BJ (cell line): ENCODE measurements around the gene RPS6KL1. TPM values are rescaled to one million over a fixed set of nuclear protein-coding genes. Genes with fewer than 3 reads are reported as not detected.

Experiments used
- CTCF ChIA-PET: fragments of 350-600 bp; formaldehyde crosslinking; extraction: SDS; loops from one replicate; lab custom pipeline; 2021; ENCODE audit warnings: antibody characterized with exemption, inconsistent platforms; lab: Yijun Ruan, JAX
- POLR2A ChIA-PET: fragments of 300-600 bp; sonication (Branson Sonifier 250); formaldehyde crosslinking; extraction: SDS; loops from one replicate; lab custom pipeline; 2021; ENCODE audit warnings: antibody characterized with exemption; lab: Charles Lee
- DNase-seq: peaks from one replicate; pipeline ENCODE4 v3.0.0-alpha.2; 2011; ENCODE audit warnings: low read depth
- H3K27me3 ChIP-seq: 2 replicates; pipeline ENCODE4 v1.6.0; 2011; ENCODE audit warnings: low read length; ENCODE audit not compliant: control insufficient read depth, insufficient read depth
- H3K36me3 ChIP-seq: 2 replicates; pipeline ENCODE4 v1.5.1; 2011; ENCODE audit warnings: low read length; ENCODE audit not compliant: control insufficient read depth, insufficient read depth
- H3K4me3 ChIP-seq: 2 replicates; pipeline ENCODE4 v1.5.1; 2011; ENCODE audit warnings: low read depth, mild to moderate bottlenecking, control low read depth, low read length
- CTCF ChIP-seq: IDR thresholded peaks from 2 replicates; pipeline ENCODE4 v1.5.1; 2011; ENCODE audit warnings: low read depth, mild to moderate bottlenecking, control low read depth, inconsistent platforms, low read length, moderate library complexity; ENCODE audit not compliant: insufficient read depth
- polyA plus RNA-seq: library from polyadenylated mRNA; depleted of rRNA; stranded (reverse); fragments of >200 nt; gene quantifications from 2 replicates; pipeline ENCODE4 v1.2.3, GENCODE V29; 2011

The RPS6KL1 gene
- polyA plus RNA-seq, 1 experiment, result 2.8 TPM

DNA sequence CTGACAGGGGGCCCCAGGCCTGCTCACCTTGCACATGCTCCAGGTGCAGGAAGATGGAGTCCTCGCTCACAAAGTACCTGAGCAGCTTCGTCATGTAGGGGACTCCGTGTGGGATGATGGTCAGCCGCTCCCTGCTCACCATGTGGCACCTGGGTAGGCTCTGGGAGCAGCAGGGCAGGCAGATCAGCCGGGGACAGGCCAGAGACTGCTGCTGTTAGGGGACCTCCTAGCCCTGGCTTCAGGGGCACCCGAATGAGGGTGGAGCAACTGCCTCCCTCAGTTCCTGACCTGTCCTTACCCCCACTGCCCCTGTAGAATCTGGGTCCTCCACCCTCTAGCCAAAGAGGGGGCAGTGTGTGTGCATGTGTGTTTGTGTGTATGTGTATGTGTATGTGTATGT, 11.8 kb downstream of the RPS6KL1 start:
- Histone ChIP-seq H3K36me3 (peaks cover 7% of the 10 kb centered on the region), H3K4me3 (no peak overlapping the region), H3K27me3 (no peaks in the 10 kb centered on the region)
- CTCF ChIA-PET, result interaction anchor here (0.6 to 14.0 kb wide), 3 partner anchors 12 to 177 kb away, joined by 3 to 315 read pairs (median 107); partner anchors contain the start of gene RPS6KL1
- TF ChIP-seq CTCF, result no peak
- POLR2A ChIA-PET, result no interaction called here
- DNase-seq, result no peak

DNA sequence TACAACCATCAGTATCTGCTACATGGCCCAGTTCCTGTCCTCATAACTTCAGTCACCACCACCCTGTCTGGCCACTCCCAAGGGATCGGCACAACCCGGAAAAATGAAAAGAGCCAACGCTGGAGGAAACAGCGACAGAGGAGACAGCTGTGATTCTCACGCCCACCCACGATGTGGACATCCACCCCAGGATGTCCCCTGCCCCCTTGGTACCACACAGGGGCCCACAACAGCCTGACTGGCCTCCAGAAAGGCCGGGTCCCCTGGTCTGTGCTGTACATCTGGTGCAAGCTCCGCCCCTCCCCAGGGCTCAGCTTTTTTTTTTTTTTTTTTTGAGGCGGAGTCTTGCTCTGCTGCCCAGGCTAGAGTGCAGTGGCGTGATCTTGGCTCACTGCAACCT, 12.5 kb downstream of the RPS6KL1 start:
- H3K4me3 ChIP-seq, result no peak overlapping the region
- ChIA-PET CTCF (interaction anchor here (0.6 to 14.0 kb wide), 4 partner anchors 12 to 178 kb away, joined by 3 to 315 read pairs (median 151); partner anchors contain the start of genes DLST, PROX2 and RPS6KL1), POLR2A (no interaction called here)
- DNase-seq, result no peak
- TF ChIP-seq CTCF, result no peak
- no peaks in the 10 kb centered on the region for H3K27me3 ChIP-seq
- H3K36me3 ChIP-seq, result peaks cover 7% of the 10 kb centered on the region

GRCh38 chr14:74909911-74910310, 13.1 kb downstream of the RPS6KL1 start:
- H3K36me3 ChIP-seq, result peaks cover 9% of the 10 kb centered on the region
- no peaks in the 10 kb centered on the region for H3K27me3 ChIP-seq
- no peak overlapping the region for H3K4me3 ChIP-seq
- no peak for TF ChIP-seq CTCF
- no peak for DNase-seq
- ChIA-PET CTCF (interaction anchor here (6.9 to 14.0 kb wide), 3 partner anchors 34 to 179 kb away, joined by 107 to 315 read pairs (median 195); partner anchors contain the start of genes DLST and PROX2), POLR2A (no interaction called here)

GRCh38 chr14:74909501-74909900, 13.6 kb downstream of the RPS6KL1 start:
- Histone ChIP-seq H3K36me3 (peaks cover 9% of the 10 kb centered on the region), H3K27me3 (no peaks in the 10 kb centered on the region), H3K4me3 (no peak overlapping the region)
- DNase-seq, result no peak
- ChIA-PET CTCF (interaction anchor here (6.9 to 14.0 kb wide), 3 partner anchors 33 to 179 kb away, joined by 107 to 315 read pairs (median 195); partner anchors contain the start of genes DLST and PROX2), POLR2A (no interaction called here)
- no peak for TF ChIP-seq CTCF

- H3K36me3 ChIP-seq, result peaks cover 9% of the 10 kb centered on the region
- H3K27me3 ChIP-seq, result no peaks in the 10 kb centered on the region
- POLR2A ChIA-PET, result interaction anchor here (0.6 kb wide), 1 partner anchor 94 kb away, joined by 3 read pairs; no protein-coding TSS in a partner anchor
- no peak for TF ChIP-seq CTCF
- no peak overlapping the region for H3K4me3 ChIP-seq
- CTCF ChIA-PET, result interaction anchor here (1.4 to 14.0 kb wide), 6 partner anchors 10 to 180 kb away, joined by 7 to 315 read pairs (median 93); partner anchors contain the start of genes DLST and PROX2
- DNase-seq, result no peak
These were observed 14.2 kb downstream of the RPS6KL1 start for GRCh38 chr14:74908861-74909341.
